ENCODE measurements around the gene CEP78.

The CEP78 gene

DNA sequence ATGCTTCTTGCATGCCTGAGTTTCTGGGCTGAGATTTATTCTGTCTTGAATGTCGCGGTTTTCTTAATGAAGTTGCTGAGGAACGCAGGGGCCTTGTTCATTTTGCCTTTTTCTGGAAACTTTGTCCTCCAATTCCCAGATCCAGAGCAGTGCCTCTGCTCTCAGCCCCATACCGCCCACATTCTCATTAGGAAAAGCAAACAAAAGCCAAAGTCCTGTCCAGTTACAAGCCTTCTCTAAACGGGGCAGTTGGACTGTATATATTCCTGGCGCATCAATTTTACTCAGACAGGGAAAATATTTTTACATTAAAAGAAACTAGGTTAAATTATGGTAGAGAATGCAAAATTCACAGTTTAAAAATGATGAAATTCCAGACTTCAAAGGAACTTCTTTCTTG is 59.9 kb downstream of the CEP78 start:
- Histone ChIP-seq H3K36me3 (ENCODE audit: control insufficient read depth in 2 of 2, insufficient read depth in 1 of 2, low read length in 2 of 2) (peaks cover 3 to 6% of the 10 kb centered on the region in 2 experiments; a peak in 2 of 3 replicates), H3K9me3 (ENCODE audit: control insufficient read depth, insufficient read depth, low read depth, low read length) (no peaks in the 10 kb centered on the region), H3K27ac (ENCODE audit: extremely low read depth, low read depth, low read length) (peak overlapping the region; percentile 80; the same call in 1 of the 2 replicates), H3K4me3 (ENCODE audit: low read depth, low read length) (peak overlapping the region; percentile 64), H3K4me1 (ENCODE audit: control insufficient read depth, insufficient read depth, low read length) (0 out of 2 replicates have a peak, but pooled peaks cover 6% of the 10 kb centered on the region)
- TF ChIP-seq ZBTB6 (tag by site-specific recombination; IDR thresholded peaks at IDR 0.05) (no peak), ZSCAN5A (tag by site-specific recombination; IDR thresholded peaks at IDR 0.05) (no peak), ZNF639 (tag by site-specific recombination; IDR thresholded peaks at IDR 0.05) (no peak), ZBTB48 (tag by site-specific recombination; IDR thresholded peaks at IDR 0.05) (no peak), OVOL3 (tag by site-specific recombination; IDR thresholded peaks at IDR 0.05) (no peak), ZNF629 (tag by site-specific recombination; IDR thresholded peaks at IDR 0.05) (no peak), ZNF510 (tag by site-specific recombination; IDR thresholded peaks at IDR 0.05; ENCODE audit: insufficient replicate concordance) (no peak), ZNF175 (tag by site-specific recombination; IDR thresholded peaks at IDR 0.05) (no peak), IKZF3 (tag by site-specific recombination; IDR thresholded peaks at IDR 0.05) (no peak), ZNF549 (tag by site-specific recombination; IDR thresholded peaks at IDR 0.05) (no peak), ZNF394 (tag by site-specific recombination; IDR thresholded peaks at IDR 0.05; ENCODE audit: borderline replicate concordance) (no peak)
- TF ChIP-seq, protein P1, sequence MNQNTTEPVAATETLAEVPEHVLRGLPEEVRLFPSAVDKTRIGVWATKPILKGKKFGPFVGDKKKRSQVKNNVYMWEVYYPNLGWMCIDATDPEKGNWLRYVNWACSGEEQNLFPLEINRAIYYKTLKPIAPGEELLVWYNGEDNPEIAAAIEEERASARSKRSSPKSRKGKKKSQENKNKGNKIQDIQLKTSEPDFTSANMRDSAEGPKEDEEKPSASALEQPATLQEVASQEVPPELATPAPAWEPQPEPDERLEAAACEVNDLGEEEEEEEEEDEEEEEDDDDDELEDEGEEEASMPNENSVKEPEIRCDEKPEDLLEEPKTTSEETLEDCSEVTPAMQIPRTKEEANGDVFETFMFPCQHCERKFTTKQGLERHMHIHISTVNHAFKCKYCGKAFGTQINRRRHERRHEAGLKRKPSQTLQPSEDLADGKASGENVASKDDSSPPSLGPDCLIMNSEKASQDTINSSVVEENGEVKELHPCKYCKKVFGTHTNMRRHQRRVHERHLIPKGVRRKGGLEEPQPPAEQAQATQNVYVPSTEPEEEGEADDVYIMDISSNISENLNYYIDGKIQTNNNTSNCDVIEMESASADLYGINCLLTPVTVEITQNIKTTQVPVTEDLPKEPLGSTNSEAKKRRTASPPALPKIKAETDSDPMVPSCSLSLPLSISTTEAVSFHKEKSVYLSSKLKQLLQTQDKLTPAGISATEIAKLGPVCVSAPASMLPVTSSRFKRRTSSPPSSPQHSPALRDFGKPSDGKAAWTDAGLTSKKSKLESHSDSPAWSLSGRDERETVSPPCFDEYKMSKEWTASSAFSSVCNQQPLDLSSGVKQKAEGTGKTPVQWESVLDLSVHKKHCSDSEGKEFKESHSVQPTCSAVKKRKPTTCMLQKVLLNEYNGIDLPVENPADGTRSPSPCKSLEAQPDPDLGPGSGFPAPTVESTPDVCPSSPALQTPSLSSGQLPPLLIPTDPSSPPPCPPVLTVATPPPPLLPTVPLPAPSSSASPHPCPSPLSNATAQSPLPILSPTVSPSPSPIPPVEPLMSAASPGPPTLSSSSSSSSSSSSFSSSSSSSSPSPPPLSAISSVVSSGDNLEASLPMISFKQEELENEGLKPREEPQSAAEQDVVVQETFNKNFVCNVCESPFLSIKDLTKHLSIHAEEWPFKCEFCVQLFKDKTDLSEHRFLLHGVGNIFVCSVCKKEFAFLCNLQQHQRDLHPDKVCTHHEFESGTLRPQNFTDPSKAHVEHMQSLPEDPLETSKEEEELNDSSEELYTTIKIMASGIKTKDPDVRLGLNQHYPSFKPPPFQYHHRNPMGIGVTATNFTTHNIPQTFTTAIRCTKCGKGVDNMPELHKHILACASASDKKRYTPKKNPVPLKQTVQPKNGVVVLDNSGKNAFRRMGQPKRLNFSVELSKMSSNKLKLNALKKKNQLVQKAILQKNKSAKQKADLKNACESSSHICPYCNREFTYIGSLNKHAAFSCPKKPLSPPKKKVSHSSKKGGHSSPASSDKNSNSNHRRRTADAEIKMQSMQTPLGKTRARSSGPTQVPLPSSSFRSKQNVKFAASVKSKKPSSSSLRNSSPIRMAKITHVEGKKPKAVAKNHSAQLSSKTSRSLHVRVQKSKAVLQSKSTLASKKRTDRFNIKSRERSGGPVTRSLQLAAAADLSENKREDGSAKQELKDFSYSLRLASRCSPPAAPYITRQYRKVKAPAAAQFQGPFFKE (tag by site-specific recombination; IDR thresholded peaks at IDR 0.05; ENCODE audit: borderline replicate concordance), result no peak
- POLR2A ChIA-PET, result interaction anchor here (0.7 to 2.9 kb wide), 7 partner anchors 9 to 85 kb away, joined by 3 to 33 read pairs (median 27); partner anchors contain the start of gene CEP78
- CTCF ChIA-PET, result interaction anchor here (1.2 to 2.2 kb wide), 2 partner anchors 33 to 63 kb away, joined by 3 to 6 read pairs; no protein-coding TSS in a partner anchor

- H3K27ac ChIP-seq (ENCODE audit: extremely low read depth, low read depth, low read length), result peak overlapping the region; percentile 80
- H3K4me3 ChIP-seq (ENCODE audit: low read depth, low read length), result peak overlapping the region; percentile 64
- POLR2A ChIA-PET, result interaction anchor here (0.6 to 3.3 kb wide), 30 partner anchors 8 to 143 kb away, joined by 3 to 70 read pairs (median 4); partner anchors contain the start of gene CEP78
- H3K9me3 ChIP-seq (ENCODE audit: control insufficient read depth, insufficient read depth, low read depth, low read length), result no peaks in the 10 kb centered on the region
- CTCF ChIA-PET, result interaction anchor here (0.6 to 2.2 kb wide), 7 partner anchors 8 to 62 kb away, joined by 3 to 6 read pairs (median 3); no protein-coding TSS in a partner anchor
- H3K4me1 ChIP-seq (ENCODE audit: control insufficient read depth, insufficient read depth, low read length), result 0 out of 2 replicates have a peak, but pooled peaks cover 6% of the 10 kb centered on the region
- peaks cover 5 to 13% of the 10 kb centered on the region in 2 experiments for H3K36me3 ChIP-seq (ENCODE audit: control insufficient read depth in 2 of 2, insufficient read depth in 1 of 2, low read length in 2 of 2)
- TF ChIP-seq ZNF571 (tag by site-specific recombination; IDR thresholded peaks at IDR 0.05) (no peak), ZSCAN30 (tag by site-specific recombination; IDR thresholded peaks at IDR 0.05) (0 out of 2 replicates have a peak, but pooled peaks have one; percentile 5), ZNF335 (tag by site-specific recombination; conservative IDR thresholded peaks at IDR 0.05) (peak; percentile 58), TCF7L2 (IDR thresholded peaks at IDR 0.05; ENCODE audit: borderline replicate concordance, low read depth, low read length) (0 out of 2 replicates have a peak, but pooled peaks have one; percentile 37)
- TF ChIP-seq, protein P2, sequence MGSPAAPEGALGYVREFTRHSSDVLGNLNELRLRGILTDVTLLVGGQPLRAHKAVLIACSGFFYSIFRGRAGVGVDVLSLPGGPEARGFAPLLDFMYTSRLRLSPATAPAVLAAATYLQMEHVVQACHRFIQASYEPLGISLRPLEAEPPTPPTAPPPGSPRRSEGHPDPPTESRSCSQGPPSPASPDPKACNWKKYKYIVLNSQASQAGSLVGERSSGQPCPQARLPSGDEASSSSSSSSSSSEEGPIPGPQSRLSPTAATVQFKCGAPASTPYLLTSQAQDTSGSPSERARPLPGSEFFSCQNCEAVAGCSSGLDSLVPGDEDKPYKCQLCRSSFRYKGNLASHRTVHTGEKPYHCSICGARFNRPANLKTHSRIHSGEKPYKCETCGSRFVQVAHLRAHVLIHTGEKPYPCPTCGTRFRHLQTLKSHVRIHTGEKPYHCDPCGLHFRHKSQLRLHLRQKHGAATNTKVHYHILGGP (tag by site-specific recombination; IDR thresholded peaks at IDR 0.05), result no peak
Observed at GRCh38 chr9:78296201-78296892, 60.5 kb downstream of the CEP78 start.

All from HEK293 (cell line).